Naive B cell (primary cell): ENCODE measurements around the gene GCKR. TPM values are rescaled to one million over a fixed set of nuclear protein-coding genes. Genes with fewer than 3 reads are reported as not detected.
"Not testable (repeated sequence)": the region's sequence is repeated elsewhere in the genome, so short reads cannot be mapped to it uniquely, and the experiment has no call there.

Source experiments
- ATAC-seq, 2 donors: fragments of 150-1000 bp; cut with Tn5 transposase; 2 replicates each; pipeline ENCODE4 v1.10.0; 2021; ENCODE audit warnings: low read depth in 2 of 2, mild to moderate bottlenecking in 2 of 2, moderate library complexity in 2 of 2
- DNase-seq: peaks from one replicate; pipeline ENCODE4 v3.0.0; 2022
- H3K27ac Mint-ChIP-seq, 6 donors: one replicate each; pipeline ENCODE4 v1.8.0; 2020 to 2022; ENCODE audit warnings: mild to moderate bottlenecking in 6 of 6, mixed read lengths in 6 of 6, moderate library complexity in 5 of 6, inconsistent platforms in 2 of 6
- H3K27me3 Mint-ChIP-seq, 3 donors: one replicate each; pipeline ENCODE4 v1.8.0; 2021 to 2022; ENCODE audit warnings: mixed read lengths in 3 of 3, mild to moderate bottlenecking in 1 of 3
- H3K36me3 Mint-ChIP-seq, 2 donors: one replicate each; pipeline ENCODE4 v1.8.0; 2020 to 2022; ENCODE audit warnings: mixed read lengths in 2 of 2, inconsistent platforms in 1 of 2, mild to moderate bottlenecking in 1 of 2
- H3K4me1 Mint-ChIP-seq, 3 donors: one replicate each; pipeline ENCODE4 v1.8.0; 2020 to 2022; ENCODE audit warnings: mixed read lengths in 3 of 3, inconsistent platforms in 1 of 3, mild to moderate bottlenecking in 1 of 3, moderate library complexity in 1 of 3
- H3K4me3 Mint-ChIP-seq, 8 donors: one replicate each; pipeline ENCODE4 v1.8.0; 2020 to 2022; ENCODE audit warnings: mild to moderate bottlenecking in 8 of 8, mixed read lengths in 8 of 8, moderate library complexity in 8 of 8, inconsistent platforms in 2 of 8
- H3K9me3 Mint-ChIP-seq, 7 donors: one replicate each; pipeline ENCODE4 v1.8.0; 2020 to 2022; ENCODE audit warnings: mixed read lengths in 7 of 7, mild to moderate bottlenecking in 5 of 7, inconsistent platforms in 2 of 7, moderate library complexity in 1 of 7
- polyA plus RNA-seq, 6 donors: library from polyadenylated mRNA; unstranded; fragments of 300-500 nt; fragmentation: Illumina TruSeq; gene quantifications; one replicate each; pipeline ENCODE4 v1.2.3, GENCODE V29; 2021; ENCODE audit warnings: low read depth in 6 of 6

GCKR gene
- polyA plus RNA-seq, 6 donors from 2014 or later, result not detected

DNA sequence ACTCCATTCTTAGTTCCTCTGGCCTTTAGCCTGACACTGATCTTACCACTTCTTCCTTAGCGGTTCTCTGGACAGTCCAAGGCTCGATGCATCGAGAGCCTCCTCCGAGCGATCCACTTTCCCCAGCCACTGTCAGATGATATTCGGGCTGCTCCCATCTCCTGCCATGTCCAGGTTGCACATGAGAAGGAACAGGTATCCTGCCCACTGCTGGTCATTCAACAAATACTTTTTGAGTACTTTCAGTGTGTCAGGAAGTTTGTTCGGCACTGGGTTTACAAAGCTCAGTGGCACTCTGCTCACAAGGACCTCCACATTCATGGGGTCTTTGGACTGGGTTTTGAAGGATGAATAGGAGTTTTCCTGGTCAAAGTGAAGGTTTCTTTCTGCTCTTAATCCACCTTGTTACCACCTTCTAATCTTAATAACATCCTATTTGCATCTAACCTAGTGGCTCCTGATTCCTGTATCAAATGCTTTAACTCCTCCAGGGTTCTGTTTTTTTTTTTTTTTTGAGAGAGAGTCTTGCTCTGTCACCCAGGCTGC lies 25.8 kb downstream of the GCKR start:
- Mint-ChIP-seq H3K27ac (peak overlapping the region in 1 of 6 donors; percentile 9), H3K27me3 (peaks cover 50 to 70% (median 66%) of the 10 kb centered on the region in 3 donors)

DNA sequence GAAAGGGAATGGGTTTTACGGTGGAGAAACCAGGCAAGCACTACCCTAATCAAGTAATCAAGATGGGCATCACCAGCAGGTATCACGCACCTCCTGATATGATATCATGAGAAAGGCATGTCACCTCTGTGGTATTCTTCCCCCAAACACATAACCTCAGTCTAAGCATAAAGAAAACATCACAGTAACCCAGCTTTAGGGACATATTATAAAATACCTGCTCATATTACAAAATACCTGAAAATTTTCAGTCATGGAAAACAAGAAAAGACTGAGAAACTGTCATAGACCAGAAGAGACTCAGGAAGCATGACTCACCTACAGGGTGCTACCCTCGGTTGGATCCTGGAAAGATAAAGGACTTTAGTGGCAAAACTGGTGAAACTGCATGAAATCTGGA lies 30.5 kb downstream of the GCKR start:
- ATAC-seq (no peak), DNase-seq (no peak)
- Mint-ChIP-seq H3K4me3 (no peak overlapping the region), H3K36me3 (no peaks in the 10 kb centered on the region), H3K27ac (no peak overlapping the region), H3K9me3 (peaks cover 0 to 7% (median 4%) of the 10 kb centered on the region in 7 donors), H3K27me3 (peaks cover 48 to 55% (median 49%) of the 10 kb centered on the region in 3 donors), H3K4me1 (no peaks in the 10 kb centered on the region)

More for the DNA sequence above, 25.8 kb downstream of the GCKR start:
- Mint-ChIP-seq H3K4me3 (no peak overlapping the region), H3K36me3 (no peaks in the 10 kb centered on the region), H3K4me1 (no peaks in the 10 kb centered on the region), H3K9me3 (peaks cover 0 to 7% (median 0%) of the 10 kb centered on the region in 7 donors)
- DNase-seq, result no peak
- ATAC-seq, result no peak

- peaks cover 11 to 31% (median 27%) of the 10 kb centered on the region in 3 donors for H3K27me3 Mint-ChIP-seq
- H3K4me3 Mint-ChIP-seq, result no peak overlapping the region
- ATAC-seq (no peak), DNase-seq (no peak)
- H3K27ac Mint-ChIP-seq, result no peak overlapping the region
- peaks cover 0 to 4% of the 10 kb centered on the region in 2 donors for H3K36me3 Mint-ChIP-seq
- no peaks in the 10 kb centered on the region for H3K4me1 Mint-ChIP-seq
- peaks cover 0 to 5% (median 0%) of the 10 kb centered on the region in 7 donors for H3K9me3 Mint-ChIP-seq
These were observed 35.3 kb downstream of the GCKR start for GRCh38 chr2:27531983-27532382.

- Mint-ChIP-seq H3K9me3 (no peaks in the 10 kb centered on the region), H3K4me1 (peaks cover 0 to 2% (median 0%) of the 10 kb centered on the region in 3 donors), H3K4me3 (no peak overlapping the region), H3K27me3 (peaks cover 11 to 26% (median 14%) of the 10 kb centered on the region in 3 donors), H3K27ac (no peak overlapping the region), H3K36me3 (peaks cover 0 to 4% of the 10 kb centered on the region in 2 donors)
- DNase-seq (no peak), ATAC-seq (no peak)
These were observed 40.6 kb downstream of the GCKR start for GRCh38 chr2:27537287-27537686.

DNA sequence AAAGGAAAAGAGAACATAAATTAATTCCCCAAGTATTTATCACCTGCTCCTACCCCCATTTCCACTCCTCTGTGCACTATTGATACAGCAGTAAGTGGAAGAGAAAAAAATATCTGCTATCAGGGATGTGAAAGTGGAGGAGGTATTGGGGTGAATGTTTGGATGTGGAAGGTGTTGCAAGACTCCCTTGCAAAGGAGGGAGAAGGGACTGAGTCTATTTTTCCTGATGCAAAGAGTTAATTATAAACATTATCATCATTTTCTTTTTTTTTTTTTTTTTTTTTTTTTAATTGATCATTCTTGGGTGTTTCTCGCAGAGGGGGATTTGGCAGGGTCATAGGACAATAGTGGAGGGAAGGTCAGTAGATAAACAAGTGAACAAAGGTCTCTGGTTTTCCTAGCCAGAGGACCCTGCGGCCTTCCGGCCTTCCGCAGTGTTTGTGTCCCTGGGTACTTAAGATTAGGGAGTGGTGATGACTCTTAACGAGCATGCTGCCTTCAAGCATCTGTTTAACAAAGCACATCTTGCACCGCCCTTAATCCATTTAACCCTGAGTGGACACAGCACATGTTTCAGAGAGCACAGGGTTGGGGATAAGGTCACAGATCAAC lies 42.3 kb downstream of the GCKR start:
- H3K4me3 Mint-ChIP-seq, DNase-seq, H3K27ac Mint-ChIP-seq, H3K9me3 Mint-ChIP-seq, H3K36me3 Mint-ChIP-seq, H3K4me1 Mint-ChIP-seq, ATAC-seq: not testable (repeated sequence)
- H3K27me3 Mint-ChIP-seq, result peaks cover 9 to 23% (median 14%) of the 10 kb centered on the region in 3 donors

DNA sequence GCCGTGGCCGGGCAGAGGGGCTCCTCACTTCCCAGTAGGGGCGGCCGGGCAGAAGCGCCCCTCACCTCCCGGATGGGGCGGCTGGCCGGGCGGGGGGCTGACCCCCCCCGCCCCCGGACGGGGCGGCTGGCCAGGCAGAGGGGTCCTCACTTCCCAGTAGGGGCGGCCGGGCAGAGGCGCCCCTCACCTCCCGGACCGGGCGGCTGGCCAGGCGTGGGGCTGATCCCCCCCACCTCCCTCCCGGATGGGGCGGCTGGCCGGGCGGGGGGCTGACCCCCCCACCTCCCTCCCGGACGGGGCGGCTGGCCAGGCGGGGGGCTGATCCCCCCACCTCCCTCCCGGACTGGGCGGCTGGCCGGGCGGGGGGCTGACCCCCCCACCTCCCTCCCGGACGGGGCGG lies 43.0 kb downstream of the GCKR start:
- not testable (repeated sequence) for H3K36me3 Mint-ChIP-seq, H3K4me3 Mint-ChIP-seq, ATAC-seq, H3K27ac Mint-ChIP-seq, DNase-seq, H3K9me3 Mint-ChIP-seq, H3K4me1 Mint-ChIP-seq
- H3K27me3 Mint-ChIP-seq, result peaks cover 7 to 17% (median 14%) of the 10 kb centered on the region in 3 donors

DNA sequence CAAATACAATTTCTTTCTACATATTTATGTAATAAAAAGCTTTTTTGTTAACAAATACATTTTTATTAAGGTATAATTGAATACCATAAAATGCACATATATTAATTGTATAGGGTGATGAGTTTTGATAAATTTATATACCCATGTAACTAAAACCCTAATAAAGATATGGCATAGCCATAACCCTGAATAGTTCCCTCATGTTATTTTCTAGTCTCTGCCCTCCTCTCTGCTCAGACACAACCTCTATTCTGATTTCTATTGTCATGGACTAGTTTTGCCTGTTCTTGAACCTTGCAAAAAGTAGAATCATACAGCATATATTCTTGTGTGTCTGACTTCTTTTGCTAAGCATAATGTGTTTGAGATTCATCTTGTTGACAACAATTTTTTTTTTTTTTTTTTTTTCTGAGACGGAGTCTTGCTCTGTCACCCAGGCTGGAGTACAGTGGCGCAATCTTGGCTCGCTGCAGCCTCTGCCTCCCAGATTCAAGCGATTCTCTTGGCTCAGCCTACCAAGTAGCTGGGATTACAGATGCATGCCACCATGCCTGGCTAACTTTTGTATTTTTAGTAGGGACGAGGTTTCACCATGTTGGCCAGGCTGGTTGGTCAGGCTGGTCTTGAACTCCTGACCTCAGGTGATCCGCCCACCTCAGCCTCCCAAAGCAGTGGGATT lies 47.6 kb downstream of the GCKR start:
- ATAC-seq (no peak), DNase-seq (no peak)
- Mint-ChIP-seq H3K9me3 (peaks cover 0 to 18% (median 6%) of the 10 kb centered on the region in 7 donors), H3K4me1 (no peaks in the 10 kb centered on the region), H3K27ac (no peak overlapping the region), H3K27me3 (peaks cover 0 to 4% (median 0%) of the 10 kb centered on the region in 3 donors), H3K36me3 (no peaks in the 10 kb centered on the region), H3K4me3 (peak overlapping the region in 2 of 8 donors; percentile 9 to 25)

DNA sequence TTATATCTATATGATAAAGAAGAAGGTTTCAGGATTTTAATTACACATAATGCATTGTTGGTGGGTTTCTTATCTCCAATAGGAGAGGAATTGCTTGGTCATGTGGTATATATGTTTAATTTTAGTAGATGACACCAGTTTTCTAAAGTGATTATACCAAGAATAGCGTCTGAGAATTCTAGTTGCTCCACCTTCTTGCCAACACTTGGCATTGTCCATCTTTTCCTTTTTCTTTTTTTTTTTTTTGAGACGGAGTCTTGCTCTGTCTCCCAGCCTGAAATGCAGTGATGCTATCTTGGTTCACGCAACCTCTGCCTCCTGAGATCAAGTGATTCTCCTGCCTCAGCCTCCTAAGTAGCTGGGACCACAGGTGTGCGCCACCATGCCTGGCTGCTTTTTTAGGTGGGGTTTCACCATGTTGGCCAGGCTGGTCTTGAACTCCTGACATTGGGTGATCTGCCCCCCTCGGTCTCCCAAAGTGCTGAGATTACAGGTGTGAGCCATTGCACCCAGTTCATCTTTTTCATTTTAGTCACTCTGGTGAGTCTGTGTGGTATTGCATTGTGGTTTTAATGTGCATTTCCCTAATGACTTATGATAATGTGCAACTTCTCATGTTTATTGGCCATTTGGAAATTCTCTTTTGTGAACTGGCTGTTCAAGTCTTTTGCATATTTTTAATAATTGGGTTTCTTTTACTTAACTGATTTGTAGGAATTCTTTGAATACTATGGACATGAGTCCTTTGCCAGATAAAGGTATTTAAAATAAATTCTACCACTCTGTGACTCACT lies 48.9 kb downstream of the GCKR start:
- no peak for DNase-seq
- Mint-ChIP-seq H3K27ac (no peak overlapping the region), H3K4me1 (no peaks in the 10 kb centered on the region), H3K36me3 (no peaks in the 10 kb centered on the region), H3K4me3 (no peak overlapping the region), H3K9me3 (peaks cover 0 to 18% (median 6%) of the 10 kb centered on the region in 7 donors), H3K27me3 (peaks cover 0 to 4% (median 0%) of the 10 kb centered on the region in 3 donors)
- ATAC-seq, result no peak

DNA sequence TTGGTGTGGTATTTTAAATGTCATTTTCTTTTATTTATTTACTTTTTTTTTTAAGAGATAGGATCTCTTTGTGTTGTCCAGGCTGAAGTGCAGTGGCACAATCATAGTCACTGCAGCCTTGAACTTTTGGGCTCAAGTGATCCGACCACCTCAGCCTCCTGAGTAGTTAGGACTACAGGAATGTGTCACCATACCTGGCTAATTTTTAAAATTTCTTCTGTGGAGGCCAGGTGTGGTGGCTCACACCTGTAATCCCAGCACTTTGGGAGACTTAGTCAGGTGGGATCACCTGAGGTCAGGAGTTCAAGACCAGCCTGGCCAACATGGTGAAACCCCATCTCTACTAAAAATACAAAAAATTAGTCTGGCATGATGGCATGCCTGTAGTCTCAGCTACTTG lies 52.7 kb downstream of the GCKR start:
- ATAC-seq (no peak), DNase-seq (no peak)
- no peaks in the 10 kb centered on the region for H3K4me1 Mint-ChIP-seq
- no peak overlapping the region for H3K27ac Mint-ChIP-seq
- H3K4me3 Mint-ChIP-seq, result no peak overlapping the region
- H3K36me3 Mint-ChIP-seq, result no peaks in the 10 kb centered on the region
- peaks cover 14 to 18% (median 15%) of the 10 kb centered on the region in 3 donors for H3K27me3 Mint-ChIP-seq
- H3K9me3 Mint-ChIP-seq, result peaks cover 0 to 18% (median 6%) of the 10 kb centered on the region in 7 donors

DNA sequence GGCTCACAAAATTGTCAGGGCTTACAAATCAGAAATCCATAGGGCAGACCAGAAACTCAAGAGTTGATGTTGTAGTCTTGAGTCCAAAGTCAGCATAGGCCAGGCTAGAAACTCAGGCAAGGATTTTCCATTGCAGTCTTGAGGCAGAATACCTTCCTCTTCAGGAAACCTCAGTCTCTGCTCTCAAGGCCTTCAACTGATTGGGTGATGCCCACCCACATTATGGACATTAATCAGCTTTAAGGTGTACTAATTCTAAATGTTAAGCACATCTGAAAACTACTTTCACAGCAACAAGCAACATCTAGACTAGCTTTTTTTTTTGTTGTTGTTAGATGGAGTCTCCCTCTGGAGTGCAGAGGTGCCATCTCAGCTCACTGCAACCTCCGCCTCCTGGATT lies 54.9 kb downstream of the GCKR start:
- Mint-ChIP-seq H3K9me3 (peaks cover 0 to 6% (median 1%) of the 10 kb centered on the region in 7 donors), H3K27ac (no peak overlapping the region), H3K4me3 (no peak overlapping the region), H3K4me1 (no peaks in the 10 kb centered on the region), H3K27me3 (peaks cover 15 to 22% (median 16%) of the 10 kb centered on the region in 3 donors), H3K36me3 (no peaks in the 10 kb centered on the region)
- ATAC-seq (no peak), DNase-seq (no peak)

GRCh38 chr2:27552941-27553340 lies 56.3 kb downstream of the GCKR start:
- DNase-seq, result no peak
- Mint-ChIP-seq H3K36me3 (no peaks in the 10 kb centered on the region), H3K27ac (no peak overlapping the region), H3K4me3 (no peak overlapping the region), H3K27me3 (peaks cover 15 to 22% (median 16%) of the 10 kb centered on the region in 3 donors), H3K4me1 (no peaks in the 10 kb centered on the region), H3K9me3 (no peaks in the 10 kb centered on the region)
- no peak for ATAC-seq

GRCh38 chr2:27554451-27554850 lies 57.8 kb downstream of the GCKR start:
- DNase-seq, ATAC-seq, H3K9me3 Mint-ChIP-seq, H3K36me3 Mint-ChIP-seq, H3K4me1 Mint-ChIP-seq, H3K4me3 Mint-ChIP-seq: not testable (repeated sequence)
- peaks cover 15 to 26% (median 20%) of the 10 kb centered on the region in 3 donors for H3K27me3 Mint-ChIP-seq
- H3K27ac Mint-ChIP-seq, result peak overlapping the region in 1 of 6 donors; percentile 49

GRCh38 chr2:27559228-27559627 lies 62.6 kb downstream of the GCKR start:
- no peak for ATAC-seq
- no peaks in the 10 kb centered on the region for H3K4me1 Mint-ChIP-seq

More at GRCh38 chr2:27559228-27559627, 62.6 kb downstream of the GCKR start:
- H3K27ac Mint-ChIP-seq, result peak overlapping the region in 1 of 6 donors; percentile 66
- H3K9me3 Mint-ChIP-seq, result no peaks in the 10 kb centered on the region
- no peaks in the 10 kb centered on the region for H3K36me3 Mint-ChIP-seq
- H3K27me3 Mint-ChIP-seq, result peaks cover 11 to 23% (median 21%) of the 10 kb centered on the region in 3 donors
- no peak overlapping the region for H3K4me3 Mint-ChIP-seq
- no peak for DNase-seq
